Brain microvascular endothelial cell (primary cell): ENCODE data around the gene STRADA.
"Not testable (repeated sequence)": the region's sequence is repeated elsewhere in the genome, so short reads cannot be mapped to it uniquely, and the experiment has no call there.

Experiments
- DNase-seq: peaks from one replicate; pipeline ENCODE4 v3.0.0-alpha.2; 2020
- H3K27ac ChIP-seq: fragments of 250-450 bp; sonication (Bioruptor Pico); 2 replicates; pipeline ENCODE4 v1.5.1; 2020; ENCODE audit warnings: mild to moderate bottlenecking, moderate library complexity
- H3K27me3 ChIP-seq: fragments of 250-450 bp; sonication (Bioruptor Pico); replicated peaks from 2 replicates; pipeline ENCODE4 v1.5.1; 2020; ENCODE audit warnings: mild to moderate bottlenecking
- H3K36me3 ChIP-seq: fragments of 250-450 bp; sonication (Bioruptor Pico); replicated peaks from 2 replicates; pipeline ENCODE4 v1.5.1; 2020; ENCODE audit warnings: mild to moderate bottlenecking
- H3K4me3 ChIP-seq: 2 replicates; pipeline ENCODE4 v1.5.1; 2011; ENCODE audit warnings: low read depth, mild to moderate bottlenecking, control low read depth, low read length, moderate library complexity
- CTCF ChIP-seq: IDR thresholded peaks from 2 replicates; pipeline ENCODE4 v1.5.1; 2011; ENCODE audit warnings: low read depth, mild to moderate bottlenecking, moderate library complexity, low read length, control low read depth, inconsistent platforms; ENCODE audit errors: missing control alignments
- in situ Hi-C: cut with HindIII; loops from 2 replicates; pipeline ENCODE4 v1.10.0; 2017; ENCODE audit warnings: low sequenced_read_pairs, low pct_ligation_motif_present

Gene STRADA

GRCh38 chr17:63752707-63753106 lies 11.1 kb upstream of the STRADA start:
- Histone ChIP-seq H3K36me3 (peaks cover 72% of the 10 kb centered on the region), H3K4me3 (no peak overlapping the region), H3K27ac (no peak overlapping the region), H3K27me3 (no peaks in the 10 kb centered on the region)
- in situ Hi-C loops = no loop called here
- no peak for DNase-seq
- no peak for TF ChIP-seq CTCF

- peaks cover 66% of the 10 kb centered on the region for H3K36me3 ChIP-seq
- no peak for DNase-seq
- TF ChIP-seq CTCF = no peak
- H3K27ac ChIP-seq = no peak overlapping the region
- in situ Hi-C loops = no loop called here
- H3K27me3 ChIP-seq = no peaks in the 10 kb centered on the region
- H3K4me3 ChIP-seq = no peak overlapping the region
These were observed 10.2 kb upstream of the STRADA start for GRCh38 chr17:63751806-63752205.

GRCh38 chr17:63741143-63741407 lies 524 bp downstream of the STRADA start:
- no peaks in the 10 kb centered on the region for H3K27me3 ChIP-seq
- DNase-seq = no peak
- TF ChIP-seq CTCF = no peak
- H3K4me3 ChIP-seq = peak overlapping the region; percentile 85
- in situ Hi-C loops = no loop called here
- H3K27ac ChIP-seq = peak overlapping the region; percentile 37
- peaks cover 6% of the 10 kb centered on the region for H3K36me3 ChIP-seq

GRCh38 chr17:63740464-63741142 lies 996 bp downstream of the STRADA start:
- Histone ChIP-seq H3K27me3 (no peaks in the 10 kb centered on the region), H3K27ac (peak overlapping the region; percentile 22), H3K4me3 (peak overlapping the region; percentile 85), H3K36me3 (peaks cover 1% of the 10 kb centered on the region)
- DNase-seq = no peak
- TF ChIP-seq CTCF = no peak
- in situ Hi-C loops = no loop called here

- in situ Hi-C loops = no loop called here
- Histone ChIP-seq H3K4me3 (no peak overlapping the region), H3K27me3 (no peaks in the 10 kb centered on the region), H3K36me3 (no peaks in the 10 kb centered on the region), H3K27ac (no peak overlapping the region)
- TF ChIP-seq CTCF = no peak
- DNase-seq = no peak
These were observed 5.9 kb downstream of the STRADA start for GRCh38 chr17:63735691-63736090.

GRCh38 chr17:63722403-63722802 lies 19.2 kb downstream of the STRADA start:
- no peak for TF ChIP-seq CTCF
- Histone ChIP-seq H3K27me3 (no peaks in the 10 kb centered on the region), H3K4me3 (no peak overlapping the region), H3K27ac (no peak overlapping the region), H3K36me3 (peaks cover 12% of the 10 kb centered on the region)
- in situ Hi-C loops = no loop called here
- DNase-seq = no peak

- DNase-seq, H3K27me3 ChIP-seq, H3K4me3 ChIP-seq, in situ Hi-C loops, H3K36me3 ChIP-seq, H3K27ac ChIP-seq: not testable (repeated sequence)
These were observed 21.4 kb downstream of the STRADA start for GRCh38 chr17:63720194-63720593.
